Activated naive CD8-positive, alpha-beta T cell treated with anti-CD3 and anti-CD28 coated beads for 36 hours (primary cell): ENCODE measurements around the gene DDX21. TPM values are rescaled to one million over a fixed set of nuclear protein-coding genes. Genes with fewer than 3 reads are reported as not detected.
"Not testable (repeated sequence)": the region's sequence is repeated elsewhere in the genome, so short reads cannot be mapped to it uniquely, and the experiment has no call there.

Source experiments
- DNase-seq: peaks from one replicate; pipeline ENCODE4 v3.0.0; 2021
- H3K27ac Mint-ChIP-seq: one replicate; pipeline ENCODE4 v1.8.0; 2022; ENCODE audit warnings: mild to moderate bottlenecking, moderate library complexity, mixed read lengths
- H3K27me3 Mint-ChIP-seq: one replicate; pipeline ENCODE4 v1.8.0; 2022; ENCODE audit warnings: mild to moderate bottlenecking, mixed read lengths
- H3K36me3 Mint-ChIP-seq: one replicate; pipeline ENCODE4 v1.8.0; 2021; ENCODE audit warnings: mild to moderate bottlenecking, mixed read lengths
- H3K4me1 Mint-ChIP-seq: one replicate; pipeline ENCODE4 v1.8.0; 2021; ENCODE audit warnings: mixed read lengths
- H3K4me3 Mint-ChIP-seq: one replicate; pipeline ENCODE4 v1.8.0; 2022; ENCODE audit warnings: mild to moderate bottlenecking, moderate library complexity, mixed read lengths
- H3K9me3 Mint-ChIP-seq: one replicate; pipeline ENCODE4 v1.8.0; 2022; ENCODE audit warnings: mixed read lengths
- total RNA-seq, 2 experiments: library from RNA; stranded (reverse); gene quantifications; one replicate each; pipeline ENCODE4 v1.2.3, GENCODE V29; 2021

Gene DDX21
- 100 to 1,000 TPM; 306 to 308 TPM for total RNA-seq

GRCh38 chr10:68955832-68956532 lies at the start of gene DDX21:
DDX21 (plus strand) TSS chr10:68956170; CDS start chr10:68956226, 56 bp downstream.
- Mint-ChIP-seq H3K9me3 (no peaks in the 10 kb centered on the region), H3K27ac (peak within 1 kb of the TSS; percentile 100), H3K4me1 (peaks cover 26% of the 10 kb centered on the region), H3K4me3 (peak within 1 kb of the TSS; percentile 99), H3K27me3 (peaks cover 4% of the 10 kb centered on the region), H3K36me3 (peaks cover 51% of the 10 kb centered on the region)
- DNase-seq: peak; percentile 89

- Mint-ChIP-seq H3K4me3 (no peak overlapping the region), H3K9me3 (no peaks in the 10 kb centered on the region), H3K36me3 (peaks cover 21% of the 10 kb centered on the region), H3K4me1 (peaks cover 6% of the 10 kb centered on the region), H3K27me3 (no peaks in the 10 kb centered on the region), H3K27ac (no peak overlapping the region)
- DNase-seq: no peak
Measured at GRCh38 chr10:68924593-68924992, 31.4 kb upstream of the DDX21 start.

GRCh38 chr10:68925489-68925888 lies 30.5 kb upstream of the DDX21 start:
- no peaks in the 10 kb centered on the region for H3K9me3 Mint-ChIP-seq
- H3K27ac Mint-ChIP-seq: no peak overlapping the region
- peaks cover 6% of the 10 kb centered on the region for H3K4me1 Mint-ChIP-seq
- peaks cover 24% of the 10 kb centered on the region for H3K36me3 Mint-ChIP-seq
- DNase-seq: no peak
- H3K27me3 Mint-ChIP-seq: no peaks in the 10 kb centered on the region
- no peak overlapping the region for H3K4me3 Mint-ChIP-seq

GRCh38 chr10:68929157-68929556 lies 26.8 kb upstream of the DDX21 start:
- Mint-ChIP-seq H3K4me1 (peaks cover 11% of the 10 kb centered on the region), H3K36me3 (peaks cover 28% of the 10 kb centered on the region)
- not testable (repeated sequence) for DNase-seq, H3K9me3 Mint-ChIP-seq, H3K4me3 Mint-ChIP-seq, H3K27ac Mint-ChIP-seq, H3K27me3 Mint-ChIP-seq

- not testable (repeated sequence) for H3K9me3 Mint-ChIP-seq, H3K4me1 Mint-ChIP-seq, H3K4me3 Mint-ChIP-seq, H3K27ac Mint-ChIP-seq, DNase-seq, H3K27me3 Mint-ChIP-seq
- H3K36me3 Mint-ChIP-seq: peaks cover 23% of the 10 kb centered on the region
Measured at GRCh38 chr10:68929888-68930287, 26.1 kb upstream of the DDX21 start.

- H3K4me3 Mint-ChIP-seq, DNase-seq, H3K9me3 Mint-ChIP-seq, H3K27me3 Mint-ChIP-seq, H3K27ac Mint-ChIP-seq: not testable (repeated sequence)
- H3K36me3 Mint-ChIP-seq: peaks cover 21% of the 10 kb centered on the region
- peaks cover 15% of the 10 kb centered on the region for H3K4me1 Mint-ChIP-seq
Measured at GRCh38 chr10:68932860-68933259, 23.1 kb upstream of the DDX21 start.

- no peak overlapping the region for H3K4me3 Mint-ChIP-seq
- no peaks in the 10 kb centered on the region for H3K27me3 Mint-ChIP-seq
- no peak for DNase-seq
- no peaks in the 10 kb centered on the region for H3K9me3 Mint-ChIP-seq
- H3K4me1 Mint-ChIP-seq: peaks cover 20% of the 10 kb centered on the region
- H3K36me3 Mint-ChIP-seq: peaks cover 26% of the 10 kb centered on the region
- peak overlapping the region; percentile 38 for H3K27ac Mint-ChIP-seq
Measured at GRCh38 chr10:68934994-68935393, 21.0 kb upstream of the DDX21 start.

GRCh38 chr10:68938117-68938516 lies 17.9 kb upstream of the DDX21 start:
- Mint-ChIP-seq H3K9me3 (no peaks in the 10 kb centered on the region), H3K4me1 (peaks cover 16% of the 10 kb centered on the region), H3K36me3 (peaks cover 14% of the 10 kb centered on the region), H3K27ac (no peak overlapping the region), H3K4me3 (no peak overlapping the region), H3K27me3 (no peaks in the 10 kb centered on the region)
- DNase-seq: no peak

- Mint-ChIP-seq H3K36me3 (peaks cover 13% of the 10 kb centered on the region), H3K27me3 (no peaks in the 10 kb centered on the region), H3K4me3 (no peak overlapping the region), H3K27ac (no peak overlapping the region), H3K9me3 (no peaks in the 10 kb centered on the region), H3K4me1 (peaks cover 16% of the 10 kb centered on the region)
- DNase-seq: no peak
Measured at GRCh38 chr10:68938884-68939283, 17.1 kb upstream of the DDX21 start.

- H3K36me3 Mint-ChIP-seq: peaks cover 18% of the 10 kb centered on the region
- H3K9me3 Mint-ChIP-seq, H3K4me3 Mint-ChIP-seq: not testable (repeated sequence)
Measured at GRCh38 chr10:68940917-68941316, 15.1 kb upstream of the DDX21 start.

GRCh38 chr10:68950598-68950997 lies 5.4 kb upstream of the DDX21 start:
- Mint-ChIP-seq H3K4me1 (peaks cover 1% of the 10 kb centered on the region), H3K9me3 (no peaks in the 10 kb centered on the region), H3K36me3 (peaks cover 29% of the 10 kb centered on the region), H3K4me3 (no peak overlapping the region), H3K27ac (no peak overlapping the region), H3K27me3 (no peaks in the 10 kb centered on the region)
- DNase-seq: no peak

More at GRCh38 chr10:68940917-68941316, 15.1 kb upstream of the DDX21 start:
- H3K4me1 Mint-ChIP-seq, H3K27ac Mint-ChIP-seq, DNase-seq, H3K27me3 Mint-ChIP-seq: not testable (repeated sequence)

- no peak for DNase-seq
- Mint-ChIP-seq H3K4me1 (peaks cover 20% of the 10 kb centered on the region), H3K4me3 (peak overlapping the region; percentile 99), H3K27me3 (peaks cover 4% of the 10 kb centered on the region), H3K27ac (peak overlapping the region; percentile 78), H3K9me3 (no peaks in the 10 kb centered on the region), H3K36me3 (peaks cover 49% of the 10 kb centered on the region)
Measured at GRCh38 chr10:68954904-68955303, 1.1 kb upstream of the DDX21 start.

- H3K27me3 Mint-ChIP-seq: peaks cover 4% of the 10 kb centered on the region
- peak overlapping the region; percentile 100 for H3K27ac Mint-ChIP-seq
- DNase-seq: peak; percentile 34
Measured at GRCh38 chr10:68955355-68955831, 577 bp upstream of the DDX21 start.

GRCh38 chr10:68957284-68957615 lies 1.3 kb downstream of the DDX21 start:
- DNase-seq: no peak
- H3K27me3 Mint-ChIP-seq: peaks cover 4% of the 10 kb centered on the region
- H3K4me3 Mint-ChIP-seq: peak overlapping the region; percentile 99
- H3K4me1 Mint-ChIP-seq: peaks cover 35% of the 10 kb centered on the region
- H3K27ac Mint-ChIP-seq: peak overlapping the region; percentile 100
- H3K9me3 Mint-ChIP-seq: no peaks in the 10 kb centered on the region
- H3K36me3 Mint-ChIP-seq: peaks cover 57% of the 10 kb centered on the region

More at GRCh38 chr10:68955355-68955831, 577 bp upstream of the DDX21 start:
- Mint-ChIP-seq H3K4me3 (peak overlapping the region; percentile 99), H3K9me3 (no peaks in the 10 kb centered on the region), H3K4me1 (peaks cover 24% of the 10 kb centered on the region), H3K36me3 (peaks cover 51% of the 10 kb centered on the region)

GRCh38 chr10:68957654-68958053 lies 1.7 kb downstream of the DDX21 start:
- DNase-seq: no peak
- H3K4me1 Mint-ChIP-seq: peaks cover 38% of the 10 kb centered on the region
- H3K27ac Mint-ChIP-seq: peak overlapping the region; percentile 100
- peaks cover 4% of the 10 kb centered on the region for H3K27me3 Mint-ChIP-seq
- peak overlapping the region; percentile 99 for H3K4me3 Mint-ChIP-seq
- no peaks in the 10 kb centered on the region for H3K9me3 Mint-ChIP-seq
- H3K36me3 Mint-ChIP-seq: peaks cover 57% of the 10 kb centered on the region
